Omental fat pad (tissue), 4 donors: ENCODE data around the gene HPX. TPM values are rescaled to one million over a fixed set of nuclear protein-coding genes. Genes with fewer than 3 reads are reported as not detected.
A peak's percentile ranks its signal among the peaks of the same experiment; 100 is the strongest.

Experiments
- ATAC-seq: fragments of 150-250 bp; one replicate; pipeline ENCODE4 v1.9.1; 2016; ENCODE audit warnings: mild to moderate bottlenecking, moderate library complexity; ENCODE audit not compliant: low FRiP score
- DNase-seq: peaks from one replicate; pipeline ENCODE4 v3.0.0-alpha.2; 2019; ENCODE audit warnings: low spot score
- total RNA-seq, 4 donors: library from RNA; depleted of rRNA; stranded (reverse); fragments of >200 nt; gene quantifications; one replicate each; pipeline ENCODE4 v1.1.0, GENCODE V29; 2016
- TF ChIP-seq, protein P1 (sequence below), 3 donors: fragments of 450-650 bp; IDR thresholded peaks; one replicate each; pipeline ENCODE4 v1.5.1; 2016 to 2017; ENCODE audit warnings: antibody characterized with exemption in 3 of 3, mild to moderate bottlenecking in 3 of 3, moderate library complexity in 2 of 3

HPX gene
- total RNA-seq, 4 donors from 2014 or later: 1.7 to 2.5 (median 2.0) TPM

DNA sequence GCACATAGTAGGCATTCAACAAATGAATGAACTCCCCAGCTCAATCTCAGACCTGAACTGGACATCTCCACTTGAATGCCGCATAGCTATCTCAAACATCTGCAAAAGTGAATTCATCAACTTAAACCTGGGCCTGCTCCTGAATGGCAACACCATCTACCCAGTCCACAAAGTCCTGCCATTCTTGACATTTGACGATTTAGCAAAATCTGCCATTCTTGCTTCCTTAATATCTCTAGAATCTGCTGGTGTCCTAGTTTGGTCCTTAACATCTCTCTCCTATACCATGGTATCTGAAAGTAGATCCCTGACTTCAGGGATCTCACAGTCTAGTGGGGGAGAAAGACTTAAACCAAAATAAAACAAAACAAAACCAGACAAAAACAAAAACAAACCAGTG lies 12.4 kb upstream of the HPX start:
- TF ChIP-seq, protein P1, sequence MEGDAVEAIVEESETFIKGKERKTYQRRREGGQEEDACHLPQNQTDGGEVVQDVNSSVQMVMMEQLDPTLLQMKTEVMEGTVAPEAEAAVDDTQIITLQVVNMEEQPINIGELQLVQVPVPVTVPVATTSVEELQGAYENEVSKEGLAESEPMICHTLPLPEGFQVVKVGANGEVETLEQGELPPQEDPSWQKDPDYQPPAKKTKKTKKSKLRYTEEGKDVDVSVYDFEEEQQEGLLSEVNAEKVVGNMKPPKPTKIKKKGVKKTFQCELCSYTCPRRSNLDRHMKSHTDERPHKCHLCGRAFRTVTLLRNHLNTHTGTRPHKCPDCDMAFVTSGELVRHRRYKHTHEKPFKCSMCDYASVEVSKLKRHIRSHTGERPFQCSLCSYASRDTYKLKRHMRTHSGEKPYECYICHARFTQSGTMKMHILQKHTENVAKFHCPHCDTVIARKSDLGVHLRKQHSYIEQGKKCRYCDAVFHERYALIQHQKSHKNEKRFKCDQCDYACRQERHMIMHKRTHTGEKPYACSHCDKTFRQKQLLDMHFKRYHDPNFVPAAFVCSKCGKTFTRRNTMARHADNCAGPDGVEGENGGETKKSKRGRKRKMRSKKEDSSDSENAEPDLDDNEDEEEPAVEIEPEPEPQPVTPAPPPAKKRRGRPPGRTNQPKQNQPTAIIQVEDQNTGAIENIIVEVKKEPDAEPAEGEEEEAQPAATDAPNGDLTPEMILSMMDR (IDR thresholded peaks at IDR 0.05): no peak
- ATAC-seq (no peak), DNase-seq (no peak)

DNA sequence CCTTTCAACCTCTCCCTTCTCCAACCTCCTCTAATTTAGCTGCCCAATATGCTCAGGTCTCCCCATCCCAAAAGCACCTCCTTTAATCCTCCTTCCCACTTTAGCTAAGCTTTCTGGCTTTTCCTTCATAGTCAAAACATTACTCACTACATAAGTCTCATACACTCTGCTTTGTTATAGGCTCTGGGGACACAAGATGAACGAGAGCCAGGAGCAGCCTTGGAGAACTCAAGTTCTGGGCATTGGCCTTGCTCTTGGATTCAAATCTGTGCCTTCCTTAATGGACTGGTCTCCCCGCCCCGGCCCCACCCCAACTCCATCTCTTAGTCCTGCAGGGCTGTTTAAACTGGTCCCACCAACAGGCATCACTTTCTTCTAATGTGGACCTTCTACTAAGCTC lies 11.4 kb upstream of the HPX start:
- TF ChIP-seq, protein P1 (IDR thresholded peaks at IDR 0.05): no peak
- DNase-seq: no peak
- ATAC-seq: no peak

DNA sequence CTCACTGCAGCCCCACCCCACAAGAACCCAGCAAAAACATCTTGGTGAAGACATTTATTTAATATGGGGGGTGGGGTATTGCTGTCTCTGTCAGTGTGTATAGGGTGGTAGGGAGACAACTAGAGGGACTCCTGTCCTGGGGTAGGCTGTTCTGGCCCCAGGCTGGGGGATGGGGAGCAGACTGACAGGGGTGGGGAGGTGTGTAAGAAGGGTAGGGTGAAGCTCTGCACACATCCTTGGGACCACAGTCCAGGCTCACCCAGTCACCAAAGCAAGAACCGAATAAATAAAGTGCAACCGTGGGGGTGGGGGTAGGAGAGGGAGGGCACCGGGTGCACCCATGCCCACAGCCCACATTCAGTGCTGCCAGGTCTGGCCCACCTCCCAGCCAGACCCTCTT lies 7.8 kb upstream of the HPX start:
- TF ChIP-seq, protein P1 (IDR thresholded peaks at IDR 0.05): no peak
- no peak for DNase-seq

DNA sequence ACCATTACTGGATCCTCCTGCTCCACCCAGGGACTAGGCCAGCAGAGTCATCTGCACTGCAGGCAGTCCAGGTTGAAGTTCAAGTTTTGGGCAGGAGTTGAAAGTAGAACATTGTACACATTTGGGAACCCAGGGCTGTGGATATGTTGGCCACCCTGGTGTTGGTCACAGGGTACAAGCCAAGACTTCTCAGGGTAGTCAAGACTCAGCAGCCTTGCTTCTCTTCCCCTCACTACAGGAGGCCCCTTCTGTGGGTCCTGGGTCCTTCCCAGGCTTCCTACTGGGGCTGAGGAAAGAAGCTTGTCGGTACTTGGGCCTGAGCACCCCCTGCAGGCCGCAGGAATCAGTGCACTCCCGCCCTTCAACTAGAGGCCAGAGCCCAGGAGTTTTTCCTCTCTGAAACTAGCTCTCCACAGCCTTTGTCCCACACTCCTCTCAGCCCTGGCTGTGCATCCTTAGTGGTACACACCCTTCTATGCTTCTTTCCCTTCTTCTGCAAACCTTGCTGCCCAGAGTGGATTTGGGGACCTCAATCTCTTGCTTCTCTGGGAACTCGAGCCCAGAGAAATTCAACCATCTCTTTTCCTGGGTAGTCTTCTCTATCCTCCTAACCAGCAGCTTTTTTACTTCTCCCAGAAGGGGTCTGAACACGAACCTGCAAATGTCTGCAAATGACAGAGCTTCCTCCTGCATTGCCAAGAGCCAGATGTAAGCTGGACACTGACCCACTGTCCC lies 2.6 kb upstream of the HPX start:
- DNase-seq: no peak
- TF ChIP-seq, protein P1 (IDR thresholded peaks at IDR 0.05): peak in 2 of 3 donors; percentile 44 to 61
- ATAC-seq: peak; percentile 77

More for the DNA sequence above, 7.8 kb upstream of the HPX start:
- no peak for ATAC-seq

DNA sequence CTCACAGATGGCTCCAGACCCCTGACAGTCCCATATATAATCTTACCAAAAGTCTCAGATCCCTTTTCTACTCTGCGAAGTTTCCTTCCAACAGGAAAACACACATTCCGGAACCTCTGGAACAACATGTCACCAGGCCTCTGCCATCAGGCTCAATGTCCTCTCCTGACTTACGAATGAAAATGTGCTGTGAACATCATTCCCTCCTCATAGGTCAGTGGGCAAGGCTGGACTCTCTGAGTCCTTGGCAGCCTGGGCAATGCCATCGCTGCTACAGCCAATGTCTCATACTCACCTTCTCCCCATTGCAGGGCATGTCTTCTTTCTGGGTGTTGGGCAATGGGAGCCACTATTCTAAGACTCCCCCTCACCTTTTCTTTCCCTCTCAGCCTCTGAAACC lies 1.7 kb upstream of the HPX start:
- ATAC-seq (no peak), DNase-seq (no peak)
- TF ChIP-seq, protein P1 (IDR thresholded peaks at IDR 0.05): no peak

DNA sequence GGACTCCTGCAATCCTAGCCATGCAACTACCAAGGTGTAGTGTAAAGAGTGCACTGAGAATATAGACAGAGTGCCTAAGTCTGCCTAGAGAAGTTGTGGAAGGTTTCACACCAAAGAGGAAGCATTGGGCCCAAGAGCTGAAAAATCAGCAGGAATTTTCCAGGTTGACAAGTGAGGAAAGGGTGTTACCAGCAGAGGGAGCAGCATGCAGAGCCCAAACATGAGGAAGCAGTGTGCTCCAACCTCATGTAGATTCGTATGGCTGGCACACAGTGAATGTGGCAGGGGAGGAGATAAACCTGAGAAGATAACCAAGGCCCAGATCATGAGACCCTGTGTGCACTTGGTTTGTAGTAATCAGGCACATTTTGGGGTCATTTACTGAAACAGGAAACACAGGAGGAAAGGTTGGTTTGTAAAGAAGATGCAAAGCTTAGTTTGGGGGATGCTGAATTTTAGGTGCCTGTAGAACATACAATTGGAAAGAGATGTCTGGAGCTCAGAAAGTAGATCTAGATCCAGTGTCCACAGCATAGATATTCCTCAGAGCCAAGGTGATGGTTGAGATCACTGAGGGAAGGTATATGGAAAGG lies 1.7 kb downstream of the HPX start:
- DNase-seq (no peak), ATAC-seq (no peak)
- TF ChIP-seq, protein P1 (IDR thresholded peaks at IDR 0.05): no peak

DNA sequence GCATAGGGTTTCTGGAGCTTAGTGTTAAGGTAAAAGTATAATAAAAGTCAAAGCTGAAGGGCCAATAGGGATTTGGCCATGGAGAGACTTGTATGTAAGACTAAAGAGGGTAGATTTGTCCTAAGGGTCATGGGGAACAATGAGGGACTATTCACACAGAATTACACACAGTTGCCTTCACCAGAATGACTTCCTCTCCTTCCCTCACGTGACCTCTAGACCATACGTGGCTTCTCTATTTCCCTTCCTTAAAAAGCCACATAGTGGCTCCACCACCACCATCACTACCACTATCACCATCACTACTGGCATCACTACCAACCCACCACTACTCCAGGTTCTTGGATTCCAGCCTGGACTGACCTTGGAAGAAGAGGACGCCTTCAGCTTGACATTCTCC lies 2.8 kb downstream of the HPX start:
- ATAC-seq (no peak), DNase-seq (no peak)
- TF ChIP-seq, protein P1 (IDR thresholded peaks at IDR 0.05): no peak
